NCI-H1694 (cell line): ENCODE measurements around the gene NFATC4.
"Not testable (repeated sequence)": the region's sequence is repeated elsewhere in the genome, so short reads cannot be mapped to it uniquely, and the experiment has no call there.

ENCODE experiments used
- DNase-seq: peaks from one replicate; lab custom pipeline; 2025; lab: John Stamatoyannopoulos, UW

Gene NFATC4

DNA sequence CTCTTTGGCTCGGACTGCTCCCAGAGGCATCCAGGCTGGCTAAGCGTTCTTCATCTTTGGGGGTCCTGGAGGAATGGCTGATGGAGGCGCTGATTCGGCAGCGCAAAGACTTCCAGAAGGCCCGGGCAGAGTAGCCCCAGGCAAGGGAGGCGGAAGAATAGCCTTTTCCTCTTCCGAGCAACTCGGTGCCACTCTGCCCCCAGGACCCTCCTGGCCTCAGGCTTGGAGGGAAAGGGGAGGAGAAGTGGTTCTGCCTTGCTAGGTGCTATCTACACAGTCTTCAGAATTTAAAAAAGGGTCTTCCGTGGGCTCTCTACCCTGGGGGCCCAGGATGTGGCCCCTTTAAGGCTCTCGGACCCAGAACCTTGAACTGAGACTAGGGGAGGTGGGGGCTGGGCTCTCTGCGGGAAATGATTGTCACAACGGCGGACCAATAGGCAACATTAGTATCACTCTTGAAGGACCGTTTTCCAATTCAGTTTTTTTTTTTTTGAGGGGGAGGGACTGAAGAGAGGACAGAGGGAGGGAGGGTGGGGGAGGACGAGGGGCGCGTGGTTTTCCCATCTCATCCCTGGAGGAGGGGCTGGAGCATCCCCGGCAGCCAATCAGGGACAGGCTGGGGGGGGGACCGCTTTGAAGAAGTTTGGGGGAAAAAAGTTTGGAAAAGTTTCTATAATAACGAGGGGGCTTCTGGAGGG lies at the start of gene NFATC4:
Gene NFATC4 (plus strand): TSS at position 671 of the 698 bp plus-strand sequence. CDS start 157 bp downstream, outside the sequence.
- peak; percentile 98 for DNase-seq

DNA sequence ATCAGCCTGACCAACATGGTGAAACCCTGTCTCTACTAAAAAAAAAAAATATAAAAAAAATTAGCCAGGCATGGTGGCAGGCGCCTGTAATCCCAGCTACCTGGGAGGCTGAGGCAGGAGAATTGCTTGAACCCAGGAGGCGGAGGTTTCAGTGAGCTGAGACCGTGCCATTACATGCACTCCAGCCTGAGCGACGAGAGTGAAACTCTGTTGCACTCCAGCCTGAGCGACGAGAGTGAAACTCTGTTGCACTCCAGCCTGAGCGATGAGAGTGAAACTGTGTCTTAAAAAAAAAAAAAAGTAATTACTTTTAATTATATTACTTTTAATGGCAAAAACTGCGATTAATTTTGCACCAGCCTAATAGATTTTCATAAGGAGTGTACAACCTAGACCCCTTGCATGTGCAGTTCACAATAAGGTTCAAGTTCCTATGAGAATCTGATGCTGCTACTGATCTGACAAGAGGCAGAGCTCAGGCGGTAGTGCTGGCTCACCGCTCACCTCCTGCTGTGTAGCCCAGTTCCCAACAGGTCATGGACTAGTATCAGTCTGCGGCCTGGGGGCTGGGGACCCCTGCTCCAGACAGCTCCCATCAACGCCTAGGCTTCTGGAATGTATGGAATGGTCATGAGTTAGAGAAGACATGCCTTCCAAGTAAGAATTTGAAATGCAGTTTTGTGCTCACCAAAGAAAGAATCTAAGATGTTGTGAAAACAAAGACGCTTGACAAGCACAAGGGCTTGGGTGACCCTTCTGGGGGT lies 46.6 kb upstream of the NFATC4 start:
- DNase-seq = no peak

DNA sequence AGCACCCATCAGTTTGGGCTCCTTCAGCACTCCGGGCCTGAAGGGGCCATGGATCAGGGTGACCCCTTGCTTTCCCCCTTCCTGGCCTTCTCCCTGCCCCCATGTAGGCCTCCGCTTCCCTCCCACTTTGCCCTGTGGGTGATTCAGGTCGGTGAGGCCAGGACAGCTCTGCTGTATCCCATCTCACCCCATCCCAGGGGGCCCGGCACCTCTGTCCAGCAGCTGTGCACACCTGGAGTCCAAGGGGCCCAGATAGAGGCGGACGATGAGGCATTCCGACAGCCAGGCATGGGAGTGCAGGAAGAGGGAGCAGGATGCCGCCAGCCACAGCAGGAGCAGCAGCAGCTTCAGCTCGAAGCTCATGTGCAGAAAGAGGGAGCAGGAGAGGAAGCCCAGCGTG lies 45.3 kb upstream of the NFATC4 start:
- no peak for DNase-seq

DNA sequence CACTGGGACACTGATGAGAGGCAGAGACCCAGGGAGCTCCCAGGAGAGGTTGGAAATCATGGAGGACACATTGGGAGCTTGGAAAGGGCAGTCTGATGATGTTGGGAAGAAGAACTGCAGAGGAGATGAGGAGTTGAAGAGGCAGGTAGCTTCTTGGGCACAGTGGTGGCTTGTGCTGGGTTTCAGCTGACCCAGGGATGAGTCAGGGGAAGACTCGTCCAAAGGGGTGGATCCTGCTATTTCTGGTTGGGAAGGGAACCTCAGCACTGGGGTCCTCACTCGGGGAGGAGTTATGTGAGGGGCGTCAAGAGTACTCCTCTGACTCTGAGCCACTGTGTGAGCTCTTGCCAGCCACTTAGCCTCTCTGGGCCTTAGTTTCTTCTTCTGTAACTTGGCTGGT lies 44.6 kb upstream of the NFATC4 start:
- no peak for DNase-seq

DNA sequence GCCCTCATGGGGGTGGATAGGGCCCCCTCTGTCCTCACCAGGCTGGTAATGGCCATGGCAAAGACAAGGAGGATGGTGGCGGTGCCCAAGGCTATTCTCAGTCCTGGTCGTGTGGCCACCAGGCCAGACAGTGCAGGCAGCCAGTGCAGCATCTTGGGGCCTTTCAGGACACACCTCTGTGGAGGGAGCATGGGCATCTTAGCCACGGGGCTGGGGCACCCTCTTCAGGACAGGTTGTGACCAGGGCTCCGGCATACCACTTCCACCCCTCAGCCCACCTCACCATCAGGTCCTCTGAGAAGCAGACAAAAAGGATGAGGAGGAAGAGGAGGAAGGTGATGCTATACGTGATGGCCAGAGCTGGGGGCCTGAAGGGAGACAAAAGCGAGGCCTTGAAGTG lies 44.0 kb upstream of the NFATC4 start:
- DNase-seq = no peak

DNA sequence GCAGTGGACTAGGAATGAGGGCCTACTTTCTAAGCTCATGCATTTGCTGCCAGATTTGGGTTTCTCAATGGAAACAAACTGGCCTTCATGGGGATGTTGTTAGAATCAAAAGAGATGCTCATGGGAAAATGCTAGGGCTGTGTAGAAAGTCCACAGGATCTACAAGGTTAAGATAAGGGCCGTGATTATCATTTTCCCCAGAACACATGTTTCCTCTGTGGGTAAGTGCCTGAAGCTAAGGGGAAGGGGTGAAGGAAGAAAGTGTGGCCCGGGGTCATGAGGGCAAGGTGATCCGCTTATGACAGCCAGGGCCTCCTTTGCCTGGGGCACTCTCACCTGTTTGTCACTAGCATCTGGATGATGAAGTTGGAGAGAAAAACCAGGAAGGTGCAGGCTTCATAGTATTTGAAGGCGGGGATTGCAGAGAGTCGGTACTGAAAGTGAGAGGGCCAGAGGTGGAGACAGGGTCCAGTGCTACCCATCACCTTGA lies 42.9 kb upstream of the NFATC4 start:
- DNase-seq = no peak

DNA sequence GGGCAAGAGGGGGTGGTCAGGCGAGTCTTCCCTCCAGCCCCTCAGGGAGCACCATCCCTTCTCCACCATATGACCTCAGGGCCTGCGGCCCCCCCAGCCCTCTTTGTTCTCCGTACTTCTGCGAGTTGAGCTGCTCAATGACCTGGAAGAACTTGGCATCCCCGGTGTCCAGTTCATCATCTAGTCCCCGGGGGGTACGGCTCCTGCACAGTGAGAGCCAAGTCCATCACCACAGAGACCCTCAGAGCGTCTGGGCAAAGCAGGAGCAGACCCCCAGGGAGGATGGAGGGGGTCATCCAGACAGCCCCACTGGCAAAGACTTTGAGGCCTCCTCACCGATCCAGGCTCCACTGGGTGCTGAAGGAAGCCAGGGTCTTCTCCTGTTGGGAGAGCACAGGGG lies 42.0 kb upstream of the NFATC4 start:
- DNase-seq = no peak

DNA sequence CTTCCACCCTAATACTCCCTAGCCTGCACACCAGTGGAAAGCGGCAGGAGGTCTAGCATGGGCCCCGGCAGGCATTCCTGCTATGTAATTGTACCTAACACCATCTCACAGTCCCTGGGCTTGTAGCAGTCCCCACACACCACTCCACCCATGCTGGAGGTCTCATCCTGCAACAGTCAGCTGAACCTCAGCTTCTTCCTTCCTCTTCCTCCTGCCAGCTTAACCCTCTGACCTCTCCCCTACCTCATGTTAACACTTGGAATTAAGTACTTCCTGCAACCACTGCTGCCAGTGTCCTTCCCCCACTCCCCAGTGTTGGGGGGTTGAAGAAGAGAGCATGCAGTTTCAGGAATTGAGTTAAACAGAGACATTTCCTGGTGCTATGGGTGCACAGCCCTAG lies 40.7 kb upstream of the NFATC4 start:
- no peak for DNase-seq

DNA sequence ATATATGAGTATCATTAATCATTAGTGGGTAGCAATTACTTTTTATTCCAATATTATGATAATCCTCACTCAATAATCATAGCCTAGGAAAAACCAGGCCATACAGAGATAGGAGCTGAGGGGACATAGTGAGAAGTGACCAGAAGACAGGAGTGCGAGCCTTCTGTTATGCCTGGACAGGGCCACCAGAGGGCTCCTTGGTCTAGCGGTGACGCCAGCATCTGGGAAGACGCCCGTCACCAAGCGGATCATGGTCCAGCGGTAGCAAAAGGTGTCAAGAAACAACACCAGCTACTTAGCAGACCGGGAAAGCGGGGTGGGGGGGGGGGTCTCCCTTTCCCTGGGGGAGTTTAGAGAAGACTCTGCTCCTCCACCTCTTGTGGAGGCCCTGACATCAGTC lies 40.1 kb upstream of the NFATC4 start:
- DNase-seq = not testable (repeated sequence)

DNA sequence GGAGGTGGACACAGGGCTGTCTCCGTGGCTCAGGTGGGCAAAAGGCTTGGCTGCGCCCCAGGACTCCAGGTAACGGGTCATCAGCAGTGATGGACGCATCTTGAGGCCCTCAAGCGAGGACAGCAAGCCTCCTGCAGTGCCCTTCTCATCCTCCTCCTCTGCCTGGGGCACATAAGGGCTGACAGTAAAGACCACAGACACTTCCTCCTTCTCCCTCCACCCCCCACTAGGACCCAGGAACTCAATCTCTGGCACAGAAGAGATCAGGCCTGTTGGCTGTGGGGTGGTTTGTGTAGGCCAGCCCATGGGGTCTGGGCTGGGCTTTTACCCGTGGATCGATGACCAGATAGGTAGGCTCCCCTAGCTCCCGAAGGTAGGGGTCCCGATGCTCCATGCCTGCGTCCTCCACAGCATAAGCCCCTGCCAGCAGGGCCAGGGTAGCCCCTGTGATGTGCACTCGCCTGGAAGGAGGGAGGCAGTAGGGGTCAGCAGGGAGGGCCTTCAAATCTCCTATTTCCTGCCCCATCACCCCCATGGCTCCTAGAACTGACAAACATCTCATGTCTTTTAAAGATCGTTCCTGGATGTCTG lies 38.8 kb upstream of the NFATC4 start:
- DNase-seq = no peak

DNA sequence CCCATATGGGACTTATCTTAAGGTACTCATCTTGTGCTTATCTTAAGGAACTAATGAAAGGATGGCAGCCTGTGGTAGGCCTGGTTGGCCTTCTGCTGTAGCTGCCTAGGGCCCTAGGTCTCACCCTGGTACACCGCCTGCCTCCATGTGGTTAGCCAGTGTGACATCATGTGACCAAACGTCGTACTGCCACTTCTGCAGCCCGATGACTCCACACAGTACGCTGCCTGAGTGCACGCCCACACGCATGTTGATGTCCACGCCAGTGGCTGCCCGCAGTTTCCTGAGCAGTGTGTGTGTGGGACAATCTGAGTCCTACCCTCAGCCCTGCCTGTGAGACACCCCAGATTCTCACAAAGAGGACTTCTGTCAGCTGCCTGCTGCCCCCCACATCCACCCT lies 38.2 kb upstream of the NFATC4 start:
- no peak for DNase-seq

DNA sequence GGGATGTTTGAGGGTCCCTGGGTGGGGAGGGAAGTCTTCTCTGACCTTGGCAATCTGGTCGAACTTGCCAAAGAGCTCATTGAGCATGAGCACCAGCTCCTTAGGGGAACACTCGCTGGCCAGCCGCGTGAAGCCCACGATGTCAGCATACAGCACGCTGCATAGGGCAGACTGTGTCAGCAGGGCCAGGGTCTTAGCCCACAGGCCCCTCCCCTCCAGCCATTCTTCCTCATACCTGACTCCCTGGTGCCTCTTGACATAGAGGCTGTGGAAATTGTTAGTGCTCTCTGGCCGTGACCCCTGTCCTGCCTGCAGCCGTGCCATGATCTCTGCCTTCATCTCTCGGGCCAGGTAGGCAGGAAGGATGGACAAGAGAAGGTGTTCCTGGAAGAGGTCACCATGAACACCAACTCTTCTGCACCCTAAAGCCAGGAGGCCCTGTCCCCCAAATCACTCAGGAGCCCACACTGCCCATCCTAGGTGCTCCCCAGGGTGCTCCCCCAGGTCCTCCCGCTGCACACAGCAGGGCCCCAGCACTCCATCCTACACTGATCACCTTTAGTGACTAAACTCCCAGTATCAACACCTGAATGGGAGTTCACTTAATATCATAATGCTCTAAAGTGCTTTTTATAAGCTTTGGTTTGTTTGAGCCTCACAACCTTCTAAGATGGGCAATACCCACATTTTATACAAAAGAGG lies 36.9 kb upstream of the NFATC4 start:
- no peak for DNase-seq

DNA sequence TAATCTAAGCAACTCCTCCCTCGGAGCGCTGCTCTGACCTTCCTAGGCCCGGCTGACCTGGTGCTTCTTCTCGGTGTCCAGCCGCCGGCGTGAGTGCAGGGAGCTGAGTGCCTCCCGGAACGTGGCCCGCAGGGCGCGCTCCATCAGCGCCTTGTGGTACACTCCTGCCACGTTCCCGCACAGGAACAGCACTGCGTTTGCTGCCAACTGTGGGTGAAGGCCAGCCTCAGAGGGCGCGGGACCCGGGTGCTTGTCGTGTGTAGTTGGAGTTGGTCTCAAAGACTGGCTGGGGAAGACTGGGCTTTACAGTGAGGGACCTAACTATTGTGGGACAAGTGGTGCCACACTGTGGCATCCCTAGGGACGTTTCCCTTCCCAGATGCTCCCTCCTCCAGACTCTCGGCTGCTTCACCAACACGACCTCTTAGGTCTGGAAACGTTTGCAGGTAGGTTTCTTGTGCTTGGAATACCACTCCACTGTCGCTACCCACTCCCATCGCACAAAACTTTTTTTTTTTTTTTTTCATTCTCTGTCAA lies 36.2 kb upstream of the NFATC4 start:
- DNase-seq = no peak

DNA sequence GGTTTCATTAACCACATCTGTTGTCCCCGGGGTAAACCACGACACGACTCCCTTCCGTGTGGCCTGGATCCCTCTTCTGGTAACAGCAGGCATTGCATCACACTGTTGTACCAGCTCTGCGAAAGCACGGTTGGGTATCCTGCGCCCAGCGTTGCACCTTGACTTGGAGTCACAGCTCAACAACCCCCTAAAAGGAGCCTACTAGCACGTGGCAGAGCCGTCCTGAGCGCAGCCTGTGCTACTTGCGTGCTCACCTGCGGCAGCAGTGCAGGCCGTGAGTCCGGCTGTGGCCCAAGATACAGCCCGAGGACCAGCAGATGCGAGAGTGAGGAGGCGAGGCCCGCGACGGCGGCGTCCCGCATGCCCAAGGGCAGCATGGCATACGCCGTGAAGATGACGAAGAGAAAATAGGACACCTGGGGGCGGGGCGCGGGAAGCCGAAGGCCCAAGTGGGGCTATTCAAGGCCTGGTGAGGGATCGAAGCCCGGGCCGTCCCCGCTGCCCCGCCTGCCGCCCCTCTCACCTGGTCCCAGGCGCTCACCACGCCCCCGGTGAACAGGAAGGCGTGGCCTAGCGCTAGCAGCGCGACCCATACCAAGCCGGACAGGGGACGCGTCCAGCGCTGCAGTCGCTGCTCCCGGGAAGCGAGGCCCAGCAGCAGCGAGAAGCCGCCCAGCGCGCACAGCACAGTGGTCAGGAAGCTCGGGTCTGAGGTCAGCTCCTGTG lies 35.6 kb upstream of the NFATC4 start:
- peak; percentile 71 for DNase-seq

DNA sequence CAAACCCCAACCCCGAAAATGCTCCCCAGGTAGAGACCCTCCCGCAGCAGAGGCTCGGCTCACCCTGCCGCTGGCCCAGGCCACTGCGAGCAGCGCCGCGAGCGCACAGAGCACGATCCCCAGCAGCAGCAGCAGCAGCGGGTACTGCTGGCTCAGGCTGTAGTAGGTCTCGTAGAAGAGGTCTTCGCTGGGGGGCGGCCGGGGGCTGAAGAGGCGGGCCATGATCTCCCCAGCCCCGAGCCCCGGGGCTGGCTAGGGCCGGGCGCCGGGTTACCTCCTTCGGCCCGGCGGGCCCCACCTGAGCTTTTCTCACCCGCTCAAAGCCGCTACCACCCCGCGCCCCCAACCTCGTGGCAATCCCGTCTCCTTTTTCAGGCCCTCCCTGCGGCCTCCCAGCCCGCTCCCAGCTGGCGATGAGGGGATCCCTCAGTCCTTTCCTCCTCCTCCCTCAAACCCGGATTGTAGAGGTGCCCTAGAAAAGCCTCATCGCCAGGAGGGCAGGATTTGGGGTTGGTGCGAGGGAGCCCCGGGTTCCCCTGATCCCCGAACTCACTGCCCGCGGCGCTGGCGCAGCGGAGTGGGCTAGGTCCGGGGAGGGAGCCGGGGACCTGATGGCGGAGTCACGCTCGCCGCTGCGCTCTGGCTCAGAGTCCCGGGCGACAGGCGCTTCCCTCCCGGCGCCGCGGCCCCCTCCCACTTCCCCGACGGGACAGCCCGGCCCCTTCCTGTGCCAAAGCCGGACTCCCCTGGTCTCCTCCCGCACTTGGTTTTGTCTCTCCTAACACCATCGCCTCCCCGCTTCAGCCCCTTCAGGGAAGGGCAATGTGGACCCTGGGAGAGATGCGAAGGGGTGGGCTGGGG lies 33.3 kb upstream of the NFATC4 start, which contains the start of gene ADCY4:
Gene ADCY4 (minus strand): TSS at position 641 of the 861 bp plus-strand sequence. CDS start 419 bp downstream, at position 222.
- DNase-seq = no peak

DNA sequence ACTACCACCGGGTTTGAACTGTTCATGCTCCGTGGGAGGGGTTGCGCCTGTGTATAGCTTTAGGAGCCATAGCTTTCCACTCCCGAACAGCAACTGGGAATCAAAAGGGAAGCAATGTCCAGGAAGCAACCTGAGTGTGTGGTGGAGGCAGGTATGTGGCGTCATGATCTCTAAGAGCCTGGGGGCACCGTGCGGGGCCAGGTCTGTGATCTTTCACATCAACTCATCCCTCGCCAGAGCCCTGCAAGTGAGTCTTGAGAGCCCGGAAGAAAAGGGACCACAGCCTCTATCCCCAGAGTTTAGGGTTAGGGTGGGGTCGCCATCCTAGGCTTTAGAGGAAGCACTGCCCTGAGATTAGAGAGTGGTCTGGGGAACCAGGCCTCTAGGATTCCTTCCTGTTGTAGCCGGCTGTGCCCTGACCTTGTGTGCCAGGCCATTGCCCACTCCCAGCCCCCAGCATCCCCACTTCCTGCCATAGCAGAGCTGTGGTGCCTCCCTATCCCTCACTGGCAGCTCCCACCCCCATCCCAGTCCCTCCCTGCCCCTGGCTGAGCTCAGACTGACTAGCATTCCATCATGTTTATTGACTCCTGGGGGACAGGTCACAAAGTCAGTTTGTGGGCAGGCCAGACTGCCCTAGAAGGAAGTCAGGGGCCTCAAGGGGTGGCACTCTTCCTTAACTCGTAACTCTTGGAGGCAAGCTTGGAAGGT lies 32.4 kb upstream of the NFATC4 start:
- no peak for DNase-seq

DNA sequence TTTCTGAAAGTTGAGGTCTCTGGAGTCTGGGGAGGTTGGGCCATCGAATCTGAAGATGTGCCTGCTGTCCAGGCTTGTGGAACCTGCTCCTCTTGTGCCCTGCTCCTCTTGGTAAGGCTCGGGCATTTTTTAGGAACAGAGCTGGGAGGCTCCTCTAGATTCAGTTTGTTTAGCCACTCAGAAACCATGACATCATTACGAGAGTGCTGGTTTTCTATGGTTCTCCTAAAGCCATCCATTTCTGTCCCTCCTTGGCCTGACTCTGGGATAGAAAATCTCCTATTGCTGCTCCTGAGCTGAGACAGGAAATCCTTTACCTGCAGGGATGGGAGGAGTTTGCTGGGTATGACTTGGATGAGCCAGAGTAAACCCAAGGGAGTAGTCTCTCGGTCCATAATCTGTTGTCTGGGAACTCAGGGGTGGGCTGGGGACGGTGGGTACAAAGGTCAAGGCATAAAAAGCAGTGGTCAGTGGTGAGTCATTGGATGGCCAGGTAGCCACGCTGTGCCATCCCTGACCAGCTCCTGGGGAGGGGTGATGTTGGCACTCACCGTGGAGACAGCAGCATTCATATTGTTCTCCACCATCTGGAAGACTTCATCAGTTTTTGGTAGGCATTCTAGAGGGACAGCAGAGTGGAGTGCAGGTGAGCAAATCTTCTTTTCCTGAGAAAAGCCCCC lies 30.7 kb upstream of the NFATC4 start:
- DNase-seq = no peak

DNA sequence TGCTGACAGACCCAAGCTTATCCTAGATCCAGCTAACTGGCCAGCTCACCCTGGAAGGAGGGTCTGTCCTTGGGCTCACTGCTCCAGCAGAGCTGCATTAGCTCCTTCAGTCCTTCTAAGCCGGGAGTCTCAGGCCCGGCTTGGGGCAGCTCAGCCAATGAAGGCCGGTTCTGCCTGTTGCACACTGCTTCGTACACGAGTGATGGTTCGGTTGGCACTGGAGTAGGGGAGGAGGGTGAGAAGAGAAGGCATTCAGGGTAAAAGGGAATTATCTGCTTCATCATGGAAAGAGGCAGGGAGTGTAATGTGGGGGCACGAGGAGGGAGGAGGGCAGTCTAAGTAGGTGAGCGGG lies 30.2 kb upstream of the NFATC4 start:
- DNase-seq = no peak

DNA sequence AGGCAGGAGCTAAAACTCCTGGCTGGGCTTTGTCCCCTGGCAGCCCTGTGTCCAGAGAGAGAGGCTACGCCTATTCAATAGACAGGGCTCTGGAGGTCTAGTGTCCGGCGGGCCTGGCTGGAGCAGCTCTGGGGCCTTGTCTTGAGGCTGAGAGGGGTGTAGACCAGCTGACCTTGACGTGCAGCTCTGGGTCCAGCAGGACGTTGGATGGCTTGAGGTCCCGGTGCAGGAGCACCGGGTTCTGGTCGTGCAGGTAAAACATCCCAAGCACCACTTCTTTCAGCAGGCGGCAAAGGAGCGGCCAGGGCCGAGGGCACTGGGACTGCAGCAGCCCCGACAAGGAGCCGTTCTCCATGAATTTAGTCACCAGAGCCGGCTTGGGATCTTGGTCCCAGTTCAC lies 29.1 kb upstream of the NFATC4 start:
- DNase-seq = no peak
